Measurements from ENCODE around the gene RBM8A.

RBM8A gene

DNA sequence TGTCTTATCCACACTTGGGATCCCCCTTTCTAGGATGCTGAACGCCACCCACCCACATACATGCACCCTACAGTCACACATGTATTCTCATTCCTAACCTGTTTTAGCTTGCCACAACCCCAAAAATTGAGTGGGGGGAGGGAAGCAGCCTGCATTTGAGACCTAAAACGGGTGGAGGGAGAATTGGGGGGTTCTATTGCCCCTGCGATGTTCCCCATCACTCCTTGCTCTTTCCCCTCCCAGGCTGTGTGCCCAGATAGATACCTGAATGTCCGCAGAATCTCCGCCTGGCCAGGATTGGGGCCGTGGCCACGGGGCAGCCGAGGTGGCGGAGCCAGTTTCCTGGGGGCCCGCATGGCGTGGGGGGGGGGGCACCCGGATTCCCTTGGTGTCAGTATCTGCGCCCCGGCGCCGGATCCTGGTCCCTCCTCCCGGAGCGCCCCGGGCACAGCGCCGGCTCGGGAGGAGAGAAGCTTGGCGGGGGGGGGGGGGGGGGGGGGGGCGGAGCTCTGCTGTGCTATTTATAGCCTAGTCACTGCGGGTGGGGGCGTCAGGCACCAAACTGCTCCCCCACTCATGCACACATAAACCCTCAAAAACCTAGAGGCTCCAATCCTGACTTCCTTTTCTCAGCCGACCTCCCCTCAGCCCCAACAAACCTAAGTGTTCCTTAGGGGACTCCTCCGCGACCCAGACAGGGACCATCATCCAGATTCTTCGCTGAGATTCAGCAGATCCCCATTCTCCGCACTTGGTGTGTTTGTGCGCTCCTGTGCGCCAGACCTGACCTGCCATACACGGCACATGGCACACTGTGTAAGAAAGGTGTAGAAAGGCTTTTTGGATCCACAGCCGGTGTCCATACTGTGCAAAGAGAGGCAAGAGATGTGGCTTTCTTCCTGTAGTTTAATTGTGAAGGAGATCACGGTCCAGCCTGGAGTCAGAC is 35.1 kb upstream of the RBM8A start:
- CTCF ChIA-PET, result interaction anchor here (0.5 to 2.1 kb wide), 6 partner anchors 17 to 70 kb away, joined by 3 to 6 read pairs (median 3); partner anchors contain the start of gene ITGA10
- Histone ChIP-seq H3K4me3 (ENCODE audit: low read depth, low read length) (peak overlapping the region; percentile 28), H3K27ac (ENCODE audit: extremely low read depth, low read depth, low read length) (no peak overlapping the region; the same call in 1 of the 2 replicates), H3K4me1 (ENCODE audit: control insufficient read depth, insufficient read depth, low read length) (peaks cover 12% of the 10 kb centered on the region), H3K9me3 (ENCODE audit: control insufficient read depth, insufficient read depth, low read depth, low read length) (no peaks in the 10 kb centered on the region), H3K36me3 (ENCODE audit: control insufficient read depth in 2 of 2, insufficient read depth in 1 of 2, low read length in 2 of 2) (no peaks in the 10 kb centered on the region)
- POLR2A ChIA-PET, result interaction anchor here (0.6 to 4.1 kb wide), 6 partner anchors 17 to 103 kb away, joined by 3 to 39 read pairs (median 19); partner anchors contain the start of genes PEX11B, PIAS3 and RBM8A
- TF ChIP-seq ZNF146 (tag by site-specific recombination; IDR thresholded peaks at IDR 0.05) (no peak), GLIS2 (tag by site-specific recombination; IDR thresholded peaks at IDR 0.05) (peak; percentile 61), ZNF335 (tag by site-specific recombination; conservative IDR thresholded peaks at IDR 0.05) (peak; percentile 51), ZBTB20 (tag by site-specific recombination; IDR thresholded peaks at IDR 0.05) (peak; percentile 33; the same call in 1 of the 2 replicates), ZNF404 (tag by site-specific recombination; IDR thresholded peaks at IDR 0.05) (no peak), MZF1 (tag by site-specific recombination; IDR thresholded peaks at IDR 0.05; ENCODE audit: borderline replicate concordance) (peak; percentile 55; the same call in 1 of the 2 replicates), ZNF791 (tag by site-specific recombination; IDR thresholded peaks at IDR 0.05) (no peak), ZNF596 (tag by site-specific recombination; IDR thresholded peaks at IDR 0.05) (no peak; the same call in 1 of the 2 replicates), ZNF501 (tag by site-specific recombination; IDR thresholded peaks at IDR 0.05) (peak; percentile 33; the same call in 1 of the 2 replicates), ZNF560 (tag by site-specific recombination; IDR thresholded peaks at IDR 0.05; ENCODE audit: borderline replicate concordance) (no peak), ZNF549 (tag by site-specific recombination; IDR thresholded peaks at IDR 0.05) (no peak), ZNF2 (tag by site-specific recombination; IDR thresholded peaks at IDR 0.05) (peak; percentile 55; the same call in 1 of the 2 replicates), ZNF600 (tag by site-specific recombination; IDR thresholded peaks at IDR 0.05) (peak; percentile 80)
- TF ChIP-seq, protein P1, sequence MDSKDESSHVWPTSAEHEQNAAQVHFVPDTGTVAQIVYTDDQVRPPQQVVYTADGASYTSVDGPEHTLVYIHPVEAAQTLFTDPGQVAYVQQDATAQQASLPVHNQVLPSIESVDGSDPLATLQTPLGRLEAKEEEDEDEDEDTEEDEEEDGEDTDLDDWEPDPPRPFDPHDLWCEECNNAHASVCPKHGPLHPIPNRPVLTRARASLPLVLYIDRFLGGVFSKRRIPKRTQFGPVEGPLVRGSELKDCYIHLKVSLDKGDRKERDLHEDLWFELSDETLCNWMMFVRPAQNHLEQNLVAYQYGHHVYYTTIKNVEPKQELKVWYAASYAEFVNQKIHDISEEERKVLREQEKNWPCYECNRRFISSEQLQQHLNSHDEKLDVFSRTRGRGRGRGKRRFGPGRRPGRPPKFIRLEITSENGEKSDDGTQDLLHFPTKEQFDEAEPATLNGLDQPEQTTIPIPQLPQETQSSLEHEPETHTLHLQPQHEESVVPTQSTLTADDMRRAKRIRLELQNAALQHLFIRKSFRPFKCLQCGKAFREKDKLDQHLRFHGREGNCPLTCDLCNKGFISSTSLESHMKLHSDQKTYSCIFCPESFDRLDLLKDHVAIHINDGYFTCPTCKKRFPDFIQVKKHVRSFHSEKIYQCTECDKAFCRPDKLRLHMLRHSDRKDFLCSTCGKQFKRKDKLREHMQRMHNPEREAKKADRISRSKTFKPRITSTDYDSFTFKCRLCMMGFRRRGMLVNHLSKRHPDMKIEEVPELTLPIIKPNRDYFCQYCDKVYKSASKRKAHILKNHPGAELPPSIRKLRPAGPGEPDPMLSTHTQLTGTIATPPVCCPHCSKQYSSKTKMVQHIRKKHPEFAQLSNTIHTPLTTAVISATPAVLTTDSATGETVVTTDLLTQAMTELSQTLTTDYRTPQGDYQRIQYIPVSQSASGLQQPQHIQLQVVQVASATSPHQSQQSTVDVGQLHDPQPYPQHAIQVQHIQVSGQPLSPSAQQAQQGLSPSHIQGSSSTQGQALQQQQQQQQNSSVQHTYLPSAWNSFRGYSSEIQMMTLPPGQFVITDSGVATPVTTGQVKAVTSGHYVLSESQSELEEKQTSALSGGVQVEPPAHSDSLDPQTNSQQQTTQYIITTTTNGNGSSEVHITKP (tag by site-specific recombination; IDR thresholded peaks at IDR 0.05), result 0 out of 2 replicates have a peak, but pooled peaks have one; percentile 9
- TF ChIP-seq, protein P2, sequence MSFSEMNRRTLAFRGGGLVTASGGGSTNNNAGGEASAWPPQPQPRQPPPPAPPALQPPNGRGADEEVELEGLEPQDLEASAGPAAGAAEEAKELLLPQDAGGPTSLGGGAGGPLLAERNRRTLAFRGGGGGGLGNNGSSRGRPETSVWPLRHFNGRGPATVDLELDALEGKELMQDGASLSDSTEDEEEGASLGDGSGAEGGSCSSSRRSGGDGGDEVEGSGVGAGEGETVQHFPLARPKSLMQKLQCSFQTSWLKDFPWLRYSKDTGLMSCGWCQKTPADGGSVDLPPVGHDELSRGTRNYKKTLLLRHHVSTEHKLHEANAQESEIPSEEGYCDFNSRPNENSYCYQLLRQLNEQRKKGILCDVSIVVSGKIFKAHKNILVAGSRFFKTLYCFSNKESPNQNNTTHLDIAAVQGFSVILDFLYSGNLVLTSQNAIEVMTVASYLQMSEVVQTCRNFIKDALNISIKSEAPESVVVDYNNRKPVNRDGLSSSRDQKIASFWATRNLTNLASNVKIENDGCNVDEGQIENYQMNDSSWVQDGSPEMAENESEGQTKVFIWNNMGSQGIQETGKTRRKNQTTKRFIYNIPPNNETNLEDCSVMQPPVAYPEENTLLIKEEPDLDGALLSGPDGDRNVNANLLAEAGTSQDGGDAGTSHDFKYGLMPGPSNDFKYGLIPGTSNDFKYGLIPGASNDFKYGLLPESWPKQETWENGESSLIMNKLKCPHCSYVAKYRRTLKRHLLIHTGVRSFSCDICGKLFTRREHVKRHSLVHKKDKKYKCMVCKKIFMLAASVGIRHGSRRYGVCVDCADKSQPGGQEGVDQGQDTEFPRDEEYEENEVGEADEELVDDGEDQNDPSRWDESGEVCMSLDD (tag by site-specific recombination; IDR thresholded peaks at IDR 0.05), result peak; percentile 51; the same call in 1 of the 2 replicates
- TF ChIP-seq, protein P3, sequence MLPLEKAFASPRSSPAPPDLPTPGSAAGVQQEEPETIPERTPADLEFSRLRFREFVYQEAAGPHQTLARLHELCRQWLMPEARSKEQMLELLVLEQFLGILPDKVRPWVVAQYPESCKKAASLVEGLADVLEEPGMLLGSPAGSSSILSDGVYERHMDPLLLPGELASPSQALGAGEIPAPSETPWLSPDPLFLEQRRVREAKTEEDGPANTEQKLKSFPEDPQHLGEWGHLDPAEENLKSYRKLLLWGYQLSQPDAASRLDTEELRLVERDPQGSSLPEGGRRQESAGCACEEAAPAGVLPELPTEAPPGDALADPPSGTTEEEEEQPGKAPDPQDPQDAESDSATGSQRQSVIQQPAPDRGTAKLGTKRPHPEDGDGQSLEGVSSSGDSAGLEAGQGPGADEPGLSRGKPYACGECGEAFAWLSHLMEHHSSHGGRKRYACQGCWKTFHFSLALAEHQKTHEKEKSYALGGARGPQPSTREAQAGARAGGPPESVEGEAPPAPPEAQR (tag by site-specific recombination; IDR thresholded peaks at IDR 0.05), result no peak
- TF ChIP-seq, protein P4, sequence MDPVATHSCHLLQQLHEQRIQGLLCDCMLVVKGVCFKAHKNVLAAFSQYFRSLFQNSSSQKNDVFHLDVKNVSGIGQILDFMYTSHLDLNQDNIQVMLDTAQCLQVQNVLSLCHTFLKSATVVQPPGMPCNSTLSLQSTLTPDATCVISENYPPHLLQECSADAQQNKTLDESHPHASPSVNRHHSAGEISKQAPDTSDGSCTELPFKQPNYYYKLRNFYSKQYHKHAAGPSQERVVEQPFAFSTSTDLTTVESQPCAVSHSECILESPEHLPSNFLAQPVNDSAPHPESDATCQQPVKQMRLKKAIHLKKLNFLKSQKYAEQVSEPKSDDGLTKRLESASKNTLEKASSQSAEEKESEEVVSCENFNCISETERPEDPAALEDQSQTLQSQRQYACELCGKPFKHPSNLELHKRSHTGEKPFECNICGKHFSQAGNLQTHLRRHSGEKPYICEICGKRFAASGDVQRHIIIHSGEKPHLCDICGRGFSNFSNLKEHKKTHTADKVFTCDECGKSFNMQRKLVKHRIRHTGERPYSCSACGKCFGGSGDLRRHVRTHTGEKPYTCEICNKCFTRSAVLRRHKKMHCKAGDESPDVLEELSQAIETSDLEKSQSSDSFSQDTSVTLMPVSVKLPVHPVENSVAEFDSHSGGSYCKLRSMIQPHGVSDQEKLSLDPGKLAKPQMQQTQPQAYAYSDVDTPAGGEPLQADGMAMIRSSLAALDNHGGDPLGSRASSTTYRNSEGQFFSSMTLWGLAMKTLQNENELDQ (tag by site-specific recombination; IDR thresholded peaks at IDR 0.05; ENCODE audit: low read depth), result no peak
- TF ChIP-seq, protein P5, sequence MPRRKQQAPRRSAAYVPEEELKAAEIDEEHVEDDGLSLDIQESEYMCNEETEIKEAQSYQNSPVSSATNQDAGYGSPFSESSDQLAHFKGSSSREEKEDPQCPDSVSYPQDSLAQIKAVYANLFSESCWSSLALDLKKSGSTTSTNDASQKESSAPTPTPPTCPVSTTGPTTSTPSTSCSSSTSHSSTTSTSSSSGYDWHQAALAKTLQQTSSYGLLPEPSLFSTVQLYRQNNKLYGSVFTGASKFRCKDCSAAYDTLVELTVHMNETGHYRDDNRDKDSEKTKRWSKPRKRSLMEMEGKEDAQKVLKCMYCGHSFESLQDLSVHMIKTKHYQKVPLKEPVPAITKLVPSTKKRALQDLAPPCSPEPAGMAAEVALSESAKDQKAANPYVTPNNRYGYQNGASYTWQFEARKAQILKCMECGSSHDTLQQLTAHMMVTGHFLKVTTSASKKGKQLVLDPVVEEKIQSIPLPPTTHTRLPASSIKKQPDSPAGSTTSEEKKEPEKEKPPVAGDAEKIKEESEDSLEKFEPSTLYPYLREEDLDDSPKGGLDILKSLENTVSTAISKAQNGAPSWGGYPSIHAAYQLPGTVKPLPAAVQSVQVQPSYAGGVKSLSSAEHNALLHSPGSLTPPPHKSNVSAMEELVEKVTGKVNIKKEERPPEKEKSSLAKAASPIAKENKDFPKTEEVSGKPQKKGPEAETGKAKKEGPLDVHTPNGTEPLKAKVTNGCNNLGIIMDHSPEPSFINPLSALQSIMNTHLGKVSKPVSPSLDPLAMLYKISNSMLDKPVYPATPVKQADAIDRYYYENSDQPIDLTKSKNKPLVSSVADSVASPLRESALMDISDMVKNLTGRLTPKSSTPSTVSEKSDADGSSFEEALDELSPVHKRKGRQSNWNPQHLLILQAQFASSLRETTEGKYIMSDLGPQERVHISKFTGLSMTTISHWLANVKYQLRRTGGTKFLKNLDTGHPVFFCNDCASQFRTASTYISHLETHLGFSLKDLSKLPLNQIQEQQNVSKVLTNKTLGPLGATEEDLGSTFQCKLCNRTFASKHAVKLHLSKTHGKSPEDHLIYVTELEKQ (tag by site-specific recombination; IDR thresholded peaks at IDR 0.05; ENCODE audit: borderline replicate concordance), result no peak
- TF ChIP-seq, protein P6, sequence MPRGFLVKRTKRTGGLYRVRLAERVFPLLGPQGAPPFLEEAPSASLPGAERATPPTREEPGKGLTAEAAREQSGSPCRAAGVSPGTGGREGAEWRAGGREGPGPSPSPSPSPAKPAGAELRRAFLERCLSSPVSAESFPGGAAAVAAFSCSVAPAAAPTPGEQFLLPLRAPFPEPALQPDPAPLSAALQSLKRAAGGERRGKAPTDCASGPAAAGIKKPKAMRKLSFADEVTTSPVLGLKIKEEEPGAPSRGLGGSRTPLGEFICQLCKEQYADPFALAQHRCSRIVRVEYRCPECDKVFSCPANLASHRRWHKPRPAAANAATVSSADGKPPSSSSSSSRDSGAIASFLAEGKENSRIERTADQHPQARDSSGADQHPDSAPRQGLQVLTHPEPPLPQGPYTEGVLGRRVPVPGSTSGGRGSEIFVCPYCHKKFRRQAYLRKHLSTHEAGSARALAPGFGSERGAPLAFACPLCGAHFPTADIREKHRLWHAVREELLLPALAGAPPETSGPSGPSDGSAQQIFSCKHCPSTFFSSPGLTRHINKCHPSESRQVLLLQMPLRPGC (tag by site-specific recombination; IDR thresholded peaks at IDR 0.05), result 0 out of 2 replicates have a peak, but pooled peaks have one; percentile 11
